Endothelial cell of umbilical vein (primary cell): ENCODE results near the gene CCT5. TPM values are rescaled to one million over a fixed set of nuclear protein-coding genes. Genes with fewer than 3 reads are reported as not detected.

Source experiments
- BruUV-seq: library from RNA; stranded (reverse); fragments of 400-500 nt; replicated peaks from 2 replicates; lab custom pipeline; 2021; lab: Mats Ljungman, UMichigan
- CTCF ChIA-PET: fragments of 300-600, 350-600 bp; sonication (Branson Sonifier 250); formaldehyde crosslinking; loops from one replicate; lab custom pipeline; 2021; ENCODE audit warnings: antibody characterized with exemption, inconsistent platforms; lab: Charles Lee
- POLR2A ChIA-PET: fragments of 300-600, 350-600 bp; sonication (Branson Sonifier 250); formaldehyde crosslinking; loops from one replicate; lab custom pipeline; 2021; ENCODE audit warnings: antibody characterized with exemption, inconsistent platforms; lab: Charles Lee
- DNase-seq: peaks from one replicate; pipeline ENCODE4 v3.0.0-alpha.2; 2011; ENCODE audit warnings: low read depth, low spot score
- FAIRE-seq: peaks from 2 replicates; lab custom pipeline; 2011; peaks lifted over from hg19 to GRCh38; lab: Jason Lieb, UNC
- H2AFZ ChIP-seq: 2 replicates; pipeline ENCODE4 v1.6.0; 2012; ENCODE audit warnings: low read depth, low read length, control low read depth, inconsistent platforms
- H3K27ac ChIP-seq: 2 replicates; pipeline ENCODE4 v1.5.1; 2011; ENCODE audit warnings: low read depth, mild to moderate bottlenecking, control low read depth, low read length, moderate library complexity; ENCODE audit not compliant: insufficient read depth
- H3K27me3 ChIP-seq, 2 experiments: 2 replicates each; pipeline versions ENCODE4 v1.6.0 to v1.6.1; 2011; ENCODE audit warnings: low read length in 2 of 2, mixed read lengths in 1 of 2; ENCODE audit not compliant: control insufficient read depth in 2 of 2, insufficient read depth in 2 of 2
- H3K36me3 ChIP-seq, 2 experiments: 2 replicates in 1 of 2; 3 replicates in 1 of 2; pipeline ENCODE4 v1.5.1; 2011; ENCODE audit warnings: low read length in 2 of 2, mild to moderate bottlenecking in 1 of 2, moderate library complexity in 1 of 2; ENCODE audit not compliant: control insufficient read depth in 2 of 2, insufficient read depth in 2 of 2; ENCODE audit errors: extremely low read depth in 1 of 2
- H3K4me1 ChIP-seq: 3 replicates; pipeline ENCODE4 v1.5.1; 2011; ENCODE audit warnings: mild to moderate bottlenecking, low read length; ENCODE audit not compliant: control insufficient read depth, insufficient read depth; ENCODE audit errors: extremely low read depth
- H3K4me2 ChIP-seq: 2 replicates; pipeline ENCODE4 v1.6.1; 2011; ENCODE audit warnings: low read length, control low read depth, mixed read lengths; ENCODE audit not compliant: insufficient read depth
- H3K4me3 ChIP-seq, 3 experiments: fragments of 200-600 bp in 1 of 3; sonication (generic), shearing (Covaris generic) in 1 of 3; replicated peaks in 1 of 3; 2 replicates each; pipeline ENCODE4 v1.5.1; 2011 to 2016; ENCODE audit warnings: control low read depth in 3 of 3, low read length in 3 of 3, mild to moderate bottlenecking in 2 of 3, inconsistent platforms in 1 of 3, low read depth in 1 of 3, moderate library complexity in 1 of 3; ENCODE audit not compliant: insufficient read depth in 1 of 3
- H3K79me2 ChIP-seq: 2 replicates; pipeline ENCODE4 v1.6.0; 2012; ENCODE audit warnings: low read length, inconsistent platforms; ENCODE audit not compliant: control insufficient read depth, insufficient read depth
- H3K9ac ChIP-seq: replicated peaks from 2 replicates; pipeline ENCODE3; 2011; ENCODE audit warnings: low read length, control low read depth; ENCODE audit not compliant: insufficient read depth; ENCODE audit errors: extremely low read depth
- H3K9me1 ChIP-seq: replicated peaks from 3 replicates; pipeline ENCODE4 v1.6.0; 2011; ENCODE audit warnings: mild to moderate bottlenecking, low read length; ENCODE audit not compliant: control insufficient read depth, insufficient read depth; ENCODE audit errors: extremely low read depth
- H3K9me3 ChIP-seq: replicated peaks from 2 replicates; pipeline ENCODE4 v1.5.1; 2012; ENCODE audit warnings: low read length, inconsistent platforms; ENCODE audit not compliant: control insufficient read depth, insufficient read depth
- H4K20me1 ChIP-seq: replicated peaks from 2 replicates; pipeline ENCODE3; 2011; ENCODE audit warnings: mild to moderate bottlenecking, low read length; ENCODE audit not compliant: control insufficient read depth, insufficient read depth; ENCODE audit errors: extremely low read depth
- EZH2 ChIP-seq: IDR thresholded peaks from 2 replicates; pipeline ENCODE4 v1.6.1; 2012; ENCODE audit warnings: borderline replicate concordance, low read depth, mild to moderate bottlenecking, moderate library complexity, low read length, inconsistent platforms; ENCODE audit not compliant: severe bottlenecking
- FOS ChIP-seq: IDR thresholded peaks from 2 replicates; pipeline ENCODE4 v1.6.1; 2011; ENCODE audit warnings: mild to moderate bottlenecking, low read length, moderate library complexity, borderline replicate concordance; ENCODE audit not compliant: insufficient read depth
- GATA2 ChIP-seq: IDR thresholded peaks from 2 replicates; pipeline ENCODE4 v1.7.0; 2011; ENCODE audit warnings: low read depth, mild to moderate bottlenecking, moderate library complexity, mixed read lengths, low read length; ENCODE audit not compliant: insufficient read length, insufficient read depth
- JUN ChIP-seq: IDR thresholded peaks from 2 replicates; pipeline ENCODE4 v1.6.1; 2011; ENCODE audit warnings: borderline replicate concordance, low read depth; ENCODE audit not compliant: insufficient read length, insufficient read depth
- MYC ChIP-seq: IDR thresholded peaks from one replicate; pipeline ENCODE4 v1.6.1; 2011; ENCODE audit warnings: mild to moderate bottlenecking, low read depth, low read length
- POLR2A ChIP-seq: IDR thresholded peaks from 2 replicates; pipeline ENCODE4 v1.6.1; 2012; ENCODE audit warnings: low read depth, mild to moderate bottlenecking, control low read depth, low read length
- POLR2AphosphoS5 ChIP-seq: IDR thresholded peaks from 2 replicates; pipeline ENCODE4 v1.6.1; 2012; ENCODE audit warnings: low read depth, mild to moderate bottlenecking, control low read depth, low read length, moderate library complexity; ENCODE audit not compliant: insufficient read depth
- dilution Hi-C: fragments of 300-500 bp; cut with MboI; formaldehyde crosslinking; loops from one replicate; pipeline ENCODE4 v1.15.0; 2019; ENCODE audit warnings: low sequenced_read_pairs; ENCODE audit not compliant: extremely low pct_ligation_motif_present
- intact Hi-C: fragments of 100-400 bp; cut with micrococcal nuclease; formaldehyde crosslinking; loops from one replicate; pipeline ENCODE4 v1.10.0; 2022
- polyA plus RNA-seq, 4 experiments: library from polyadenylated mRNA; depleted of rRNA in 3 of 4; stranded (reverse) in 3 of 4; unstranded in 1 of 4; fragments of >200 nt; gene quantifications; 2 replicates each; pipeline versions ENCODE4 v1.2.1 to v1.2.3, GENCODE V29; 2011 to 2012; ENCODE audit warnings: missing spikeins in 1 of 4
- total RNA-seq: library from RNA; stranded (reverse); gene quantifications from 2 replicates; pipeline ENCODE4 v1.2.3, GENCODE V29; 2021
- TF ChIP-seq, protein P1 (sequence below), 2 donors: IDR thresholded peaks; 1 replicate in 1 of 2; 2 replicates in 1 of 2; pipeline ENCODE4 v1.5.1; 2011; ENCODE audit warnings: low read length in 2 of 2, mild to moderate bottlenecking in 2 of 2, moderate library complexity in 2 of 2, control low read depth in 1 of 2, inconsistent platforms in 1 of 2, low read depth in 1 of 2; ENCODE audit not compliant: insufficient read depth in 1 of 2; ENCODE audit errors: extremely low read depth in 1 of 2
- TF ChIP-seq, protein P2 (sequence below): IDR thresholded peaks from 2 replicates; pipeline ENCODE4 v1.6.1; 2011; ENCODE audit not compliant: insufficient read depth, insufficient read length

CCT5 gene
- total and polyA plus RNA-seq, 2 donors (not counting 3 experiments of a cell fraction or from before 2014, with no cell fraction given) = 323 to 386 TPM

DNA sequence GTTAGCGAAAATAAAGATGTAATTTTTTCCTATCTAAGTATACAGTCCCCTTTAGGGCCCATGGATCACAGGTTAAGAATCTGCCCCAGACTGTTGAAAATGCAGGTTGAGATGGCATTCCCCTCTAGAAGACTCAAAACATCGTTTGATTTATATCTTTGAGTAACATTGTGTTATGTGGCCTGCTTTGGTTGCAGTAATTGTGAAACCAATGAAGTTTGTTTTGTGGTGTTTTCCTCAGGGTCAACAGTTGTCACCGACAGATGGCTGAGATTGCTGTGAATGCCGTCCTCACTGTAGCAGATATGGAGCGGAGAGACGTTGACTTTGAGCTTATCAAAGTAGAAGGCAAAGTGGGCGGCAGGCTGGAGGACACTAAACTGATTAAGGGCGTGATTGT lies 7.8 kb downstream of the CCT5 start:
- H3K4me3 ChIP-seq = no peak overlapping the region
- H3K9ac ChIP-seq = no peak overlapping the region
- intact Hi-C loops (no loop called here), dilution Hi-C loops (loop anchor here (25.0 kb wide), 1 partner anchor 154 kb away; no protein-coding TSS in a partner anchor)
- H4K20me1 ChIP-seq = peaks cover 6% of the 10 kb centered on the region
- H3K27me3 ChIP-seq = no peaks in the 10 kb centered on the region
- H3K4me2 ChIP-seq = no peak overlapping the region
- ChIA-PET POLR2A (no interaction called here), CTCF (no interaction called here)
- peaks cover 58% of the 10 kb centered on the region for H3K79me2 ChIP-seq
- H3K9me3 ChIP-seq = no peaks in the 10 kb centered on the region
- H3K36me3 ChIP-seq = peaks cover 60 to 62% of the 10 kb centered on the region in 2 experiments
- DNase-seq (no peak), FAIRE-seq (no peak)
- H3K9me1 ChIP-seq = no peaks in the 10 kb centered on the region
- no peak overlapping the region for H2AFZ ChIP-seq
- BruUV-seq = no TSS peak
- TF ChIP-seq FOS (no peak), GATA2 (no peak), MYC (no peak), EZH2 (no peak), POLR2AphosphoS5 (no peak), POLR2A (no peak), JUN (no peak)
- TF ChIP-seq, protein P1, sequence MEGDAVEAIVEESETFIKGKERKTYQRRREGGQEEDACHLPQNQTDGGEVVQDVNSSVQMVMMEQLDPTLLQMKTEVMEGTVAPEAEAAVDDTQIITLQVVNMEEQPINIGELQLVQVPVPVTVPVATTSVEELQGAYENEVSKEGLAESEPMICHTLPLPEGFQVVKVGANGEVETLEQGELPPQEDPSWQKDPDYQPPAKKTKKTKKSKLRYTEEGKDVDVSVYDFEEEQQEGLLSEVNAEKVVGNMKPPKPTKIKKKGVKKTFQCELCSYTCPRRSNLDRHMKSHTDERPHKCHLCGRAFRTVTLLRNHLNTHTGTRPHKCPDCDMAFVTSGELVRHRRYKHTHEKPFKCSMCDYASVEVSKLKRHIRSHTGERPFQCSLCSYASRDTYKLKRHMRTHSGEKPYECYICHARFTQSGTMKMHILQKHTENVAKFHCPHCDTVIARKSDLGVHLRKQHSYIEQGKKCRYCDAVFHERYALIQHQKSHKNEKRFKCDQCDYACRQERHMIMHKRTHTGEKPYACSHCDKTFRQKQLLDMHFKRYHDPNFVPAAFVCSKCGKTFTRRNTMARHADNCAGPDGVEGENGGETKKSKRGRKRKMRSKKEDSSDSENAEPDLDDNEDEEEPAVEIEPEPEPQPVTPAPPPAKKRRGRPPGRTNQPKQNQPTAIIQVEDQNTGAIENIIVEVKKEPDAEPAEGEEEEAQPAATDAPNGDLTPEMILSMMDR (IDR thresholded peaks at IDR 0.05; ENCODE audit: extremely low read depth in 1 of 2, insufficient read depth in 1 of 2, low read depth in 1 of 2, low read length in 2 of 2) = no peak
- TF ChIP-seq, protein P2, sequence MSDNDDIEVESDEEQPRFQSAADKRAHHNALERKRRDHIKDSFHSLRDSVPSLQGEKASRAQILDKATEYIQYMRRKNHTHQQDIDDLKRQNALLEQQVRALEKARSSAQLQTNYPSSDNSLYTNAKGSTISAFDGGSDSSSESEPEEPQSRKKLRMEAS = no peak
- no peaks in the 10 kb centered on the region for H3K4me1 ChIP-seq
- no peak overlapping the region for H3K27ac ChIP-seq
